IPS-18c (cell line): Measurements from ENCODE around the gene PDE6A.

Experiments
- H3K4me3 ChIP-seq: 2 replicates; pipeline ENCODE4 v1.7.0; 2013; ENCODE audit warnings: low read depth, mild to moderate bottlenecking, low read length, moderate library complexity; ENCODE audit not compliant: insufficient read depth
- H3K9me3 ChIP-seq: one replicate; pipeline ENCODE4 v1.6.1; 2013; ENCODE audit warnings: mild to moderate bottlenecking, low read length, moderate library complexity; ENCODE audit not compliant: control insufficient read depth, insufficient read depth

Gene PDE6A

DNA sequence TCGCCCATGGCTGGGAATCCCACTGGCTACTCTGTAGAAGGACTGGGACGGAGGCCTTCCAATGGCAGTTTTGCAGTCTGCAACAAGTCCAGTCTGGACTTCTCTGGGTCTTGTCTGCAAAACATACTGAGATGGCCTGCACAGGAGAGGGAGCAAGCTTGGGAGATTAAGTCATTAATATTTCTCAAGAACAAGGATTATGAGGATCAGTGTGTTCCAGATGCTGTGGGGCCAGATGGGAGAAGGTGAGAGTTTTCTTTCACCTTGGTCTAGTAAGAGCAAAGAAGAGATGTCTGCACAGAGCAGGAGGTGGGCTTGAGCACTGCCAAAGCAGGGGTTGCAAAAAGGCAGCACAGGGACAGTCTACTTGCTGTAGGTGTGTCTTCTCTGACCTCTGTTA is at the start of gene PDE6A:
Gene PDE6A, minus strand, starts transcription at position 128 of the 400 bp plus-strand sequence. Its CDS starts 120 bp downstream, at position 8.
- no peak within 1 kb of the TSS for H3K4me3 ChIP-seq
- no peaks in the 10 kb centered on the region for H3K9me3 ChIP-seq

DNA sequence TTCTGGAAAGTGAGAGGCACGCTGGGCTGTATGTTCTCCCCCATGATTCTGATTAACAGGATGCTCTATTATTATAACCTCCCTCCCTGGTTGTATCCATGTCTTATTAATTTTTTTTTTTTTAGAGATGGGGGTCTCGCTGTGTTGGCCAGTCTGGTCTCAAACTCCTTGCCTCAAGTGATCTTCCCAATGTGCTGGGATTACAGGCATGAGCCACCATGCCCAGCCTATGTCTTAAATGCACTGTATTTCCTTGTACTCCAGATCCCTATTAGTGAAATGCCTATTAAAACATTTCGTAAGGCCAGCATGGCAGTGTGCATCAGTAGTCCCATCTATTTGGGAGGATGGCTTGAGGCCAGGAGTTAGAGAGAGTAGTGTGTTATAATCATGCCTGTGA is 48.9 kb upstream of the PDE6A start:
- Histone ChIP-seq H3K4me3 (no peak overlapping the region), H3K9me3 (no peaks in the 10 kb centered on the region)

DNA sequence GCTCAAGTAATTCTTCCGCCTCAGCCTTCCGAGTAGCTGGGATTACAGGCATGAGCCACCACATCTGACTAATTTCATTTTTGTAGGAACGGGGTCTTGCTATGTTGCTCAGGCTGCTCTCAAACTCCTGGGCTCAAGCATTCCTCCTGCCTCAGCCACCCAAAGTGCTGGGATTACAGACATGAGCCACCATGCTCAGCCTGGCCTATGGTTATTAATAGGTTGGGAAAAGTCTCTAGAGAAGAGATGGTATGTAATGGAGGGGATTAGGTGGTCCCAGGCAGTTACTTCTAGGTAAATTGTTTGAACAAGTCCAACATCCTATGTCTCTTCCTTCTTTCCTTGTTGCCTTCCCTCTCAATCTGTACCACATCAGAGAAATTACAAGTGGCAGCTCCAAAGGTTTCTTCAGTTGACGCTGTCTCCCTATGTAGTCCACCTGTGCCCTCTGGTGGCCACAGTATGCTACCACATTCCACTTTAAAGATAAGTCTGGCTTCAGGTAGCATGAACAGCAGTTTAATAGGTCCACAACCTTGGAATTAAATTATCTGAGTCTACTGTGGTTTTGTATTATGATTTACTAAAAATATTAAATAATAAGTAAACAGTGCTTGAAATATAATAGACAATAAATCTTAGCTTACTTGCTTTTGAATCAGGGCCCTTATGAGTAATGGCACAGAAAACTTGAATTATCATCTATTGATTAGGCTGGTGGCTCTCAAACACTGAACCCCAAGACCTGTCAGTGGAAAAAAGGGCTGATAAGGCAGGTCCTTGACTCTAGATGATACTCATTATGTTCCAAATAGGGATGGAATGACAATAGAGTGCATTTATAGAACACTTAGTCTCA is 46.2 kb upstream of the PDE6A start:
- no peaks in the 10 kb centered on the region for H3K9me3 ChIP-seq
- no peak overlapping the region for H3K4me3 ChIP-seq

DNA sequence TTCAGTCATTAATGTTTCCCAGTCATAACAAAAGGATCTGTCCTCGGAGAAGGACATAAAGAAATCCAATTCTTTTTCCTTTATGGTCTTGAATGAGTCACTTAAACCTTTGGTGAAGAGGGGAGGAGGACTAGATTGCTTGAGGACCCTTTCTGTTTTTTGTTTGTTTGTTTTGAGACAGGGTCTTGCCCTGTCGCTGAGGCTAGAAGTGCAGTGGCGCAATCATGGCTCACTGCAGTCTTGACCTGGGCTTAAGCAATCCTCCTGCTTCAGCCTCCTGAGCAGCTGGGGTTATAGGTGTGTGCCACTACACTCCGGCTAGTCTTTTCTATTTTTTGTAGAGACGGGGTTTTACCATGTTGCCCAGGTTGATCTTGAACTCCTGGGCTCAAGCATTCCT is 43.5 kb upstream of the PDE6A start:
- Histone ChIP-seq H3K4me3 (no peak overlapping the region), H3K9me3 (no peaks in the 10 kb centered on the region)

DNA sequence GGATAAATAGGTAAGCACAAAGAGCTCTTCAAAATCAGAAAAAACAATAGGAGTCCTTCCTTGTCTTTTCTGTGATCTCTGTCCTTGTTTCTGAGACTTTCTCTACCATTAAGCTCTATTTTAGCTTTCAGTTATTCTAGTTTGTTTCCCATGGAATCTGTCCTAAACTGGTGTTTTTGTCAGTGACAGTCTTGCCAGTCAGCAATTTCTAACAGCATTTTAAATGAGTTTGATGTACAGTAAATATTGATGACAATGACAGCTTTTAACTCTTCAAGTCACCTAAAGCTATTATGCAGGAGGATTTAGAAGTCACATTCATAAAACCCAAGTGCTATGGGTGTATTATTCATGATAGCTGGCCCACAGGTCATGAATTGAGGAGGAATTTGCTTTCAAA is 37.9 kb upstream of the PDE6A start:
- no peaks in the 10 kb centered on the region for H3K9me3 ChIP-seq
- no peak overlapping the region for H3K4me3 ChIP-seq

DNA sequence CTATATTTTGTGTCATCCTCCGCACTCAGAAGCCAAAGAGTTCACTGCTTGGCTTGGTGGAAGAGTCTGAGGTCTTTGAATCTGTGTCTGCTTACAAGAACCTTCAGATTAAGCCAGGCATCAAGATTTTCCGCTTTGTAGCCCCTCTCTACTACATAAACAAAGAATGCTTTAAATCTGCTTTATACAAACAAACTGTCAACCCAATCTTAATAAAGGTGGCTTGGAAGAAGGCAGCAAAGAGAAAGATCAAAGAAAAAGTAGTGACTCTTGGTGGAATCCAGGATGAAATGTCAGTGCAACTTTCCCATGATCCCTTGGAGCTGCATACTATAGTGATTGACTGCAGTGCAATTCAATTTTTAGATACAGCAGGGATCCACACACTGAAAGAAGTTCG is 36.6 kb upstream of the PDE6A start:
- Histone ChIP-seq H3K4me3 (no peak overlapping the region), H3K9me3 (no peaks in the 10 kb centered on the region)

DNA sequence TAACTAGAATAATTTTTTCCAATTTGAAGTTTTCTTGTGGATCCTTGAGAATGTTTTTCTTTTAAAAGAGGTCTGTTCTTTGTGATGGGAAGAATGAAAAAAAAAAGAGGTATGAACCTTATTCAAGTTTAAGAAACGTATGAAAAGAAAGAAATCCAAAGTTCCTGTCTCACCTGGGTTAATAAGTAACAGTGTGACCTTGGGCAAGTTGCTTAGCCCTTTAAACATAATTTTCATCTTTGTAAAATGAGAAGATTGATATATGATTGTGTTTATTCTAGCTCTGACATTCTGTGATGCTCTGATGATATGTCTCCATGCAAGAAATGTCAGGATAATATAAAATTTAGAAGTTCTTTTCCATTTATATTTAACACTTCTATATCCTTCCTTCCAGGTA is 35.3 kb upstream of the PDE6A start:
- H3K4me3 ChIP-seq: no peak overlapping the region

DNA sequence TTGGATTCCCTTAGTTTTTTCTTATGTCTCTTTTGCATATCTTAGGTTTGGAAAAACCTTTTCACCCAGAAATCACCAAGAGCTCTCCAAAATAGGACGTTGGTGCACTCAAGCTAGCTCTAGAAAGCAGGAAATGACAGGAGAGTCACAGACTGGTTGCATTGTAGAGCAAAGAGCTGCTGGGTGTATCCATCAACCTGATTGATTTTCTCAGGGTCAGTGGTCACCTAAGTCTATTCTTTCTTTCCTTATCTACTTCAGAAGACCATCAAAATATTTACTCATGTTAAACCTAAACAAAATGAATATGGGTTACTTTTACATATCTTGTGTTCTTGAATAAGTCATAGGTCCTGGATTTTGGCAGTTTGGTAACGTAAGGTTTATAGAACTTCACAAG is 30.8 kb upstream of the PDE6A start:
- no peaks in the 10 kb centered on the region for H3K9me3 ChIP-seq

More for the DNA sequence above, 35.3 kb upstream of the PDE6A start:
- no peaks in the 10 kb centered on the region for H3K9me3 ChIP-seq

DNA sequence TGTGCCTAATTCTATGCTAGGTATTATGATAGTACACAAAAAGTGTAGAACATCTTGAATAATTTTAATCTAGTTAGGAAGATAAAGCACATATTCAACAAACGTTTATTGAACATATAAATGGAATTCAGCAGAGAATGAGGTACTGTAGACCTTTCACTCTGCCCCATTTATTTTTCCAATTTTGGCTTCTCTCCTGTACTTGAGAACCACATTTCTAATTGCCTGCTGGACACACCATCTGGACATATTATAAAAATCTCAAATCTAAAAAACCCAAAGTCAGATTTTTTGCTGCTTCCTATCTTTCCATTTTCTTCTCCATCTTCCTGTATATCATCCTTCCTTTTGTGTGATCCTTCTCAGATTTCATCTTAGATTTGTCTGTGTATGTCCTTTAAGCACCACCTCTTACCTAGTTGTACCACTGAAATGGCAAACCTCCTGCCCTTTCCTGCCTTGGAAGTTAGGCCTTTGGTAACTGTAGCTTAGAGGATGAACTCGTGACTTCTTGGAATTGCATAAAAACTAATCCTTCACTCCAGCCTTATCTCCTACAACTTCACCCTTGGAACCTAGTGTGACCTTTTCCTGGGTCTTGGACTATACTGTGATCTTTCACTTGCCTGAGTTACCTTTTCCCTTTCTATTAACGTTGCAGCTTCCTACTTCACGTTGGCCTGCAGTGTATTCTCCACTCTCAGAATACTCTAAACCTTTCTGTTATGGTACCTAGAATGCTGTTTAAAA is 24.8 kb upstream of the PDE6A start:
- no peaks in the 10 kb centered on the region for H3K9me3 ChIP-seq
- H3K4me3 ChIP-seq: no peak overlapping the region

More for the DNA sequence above, 30.8 kb upstream of the PDE6A start:
- H3K4me3 ChIP-seq: no peak overlapping the region

DNA sequence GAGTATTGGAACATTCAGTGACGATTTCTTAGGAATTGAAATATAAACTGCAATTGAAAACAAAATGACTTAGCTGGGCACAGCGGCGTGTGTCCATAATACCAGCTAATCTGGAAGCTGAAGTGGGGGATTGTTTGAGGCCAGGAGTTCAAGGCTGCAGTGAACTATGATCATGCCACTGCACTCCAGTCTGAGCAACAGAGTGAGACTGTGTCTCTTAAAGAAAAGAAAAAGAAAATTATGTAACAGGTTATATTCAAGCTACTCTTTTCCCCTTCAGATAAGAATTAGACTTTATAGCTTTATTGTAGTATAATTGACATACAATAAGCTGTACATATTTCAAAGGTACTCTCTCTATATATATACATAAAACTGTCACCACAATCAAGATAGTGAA is 22.4 kb upstream of the PDE6A start:
- Histone ChIP-seq H3K4me3 (no peak overlapping the region), H3K9me3 (no peaks in the 10 kb centered on the region)

DNA sequence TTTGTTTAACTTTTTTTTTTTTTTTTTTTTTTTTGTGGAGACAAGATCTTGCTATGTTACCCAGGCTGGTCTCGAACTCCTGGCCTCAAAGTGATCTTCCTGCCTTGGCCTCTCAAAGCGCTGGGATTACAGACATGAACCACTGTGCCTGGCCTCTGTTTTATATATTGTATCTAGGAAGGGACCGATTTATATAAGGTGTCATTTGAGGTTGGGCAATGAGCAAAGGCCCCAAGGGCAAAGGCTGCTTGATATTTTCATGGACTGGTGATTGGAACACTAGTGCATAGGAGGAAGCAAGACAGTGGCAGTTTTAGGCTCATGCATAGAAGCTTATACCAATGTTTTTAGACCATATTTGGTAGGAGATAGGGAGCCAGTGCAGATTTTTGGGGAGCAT is 19.1 kb upstream of the PDE6A start:
- no peak overlapping the region for H3K4me3 ChIP-seq

DNA sequence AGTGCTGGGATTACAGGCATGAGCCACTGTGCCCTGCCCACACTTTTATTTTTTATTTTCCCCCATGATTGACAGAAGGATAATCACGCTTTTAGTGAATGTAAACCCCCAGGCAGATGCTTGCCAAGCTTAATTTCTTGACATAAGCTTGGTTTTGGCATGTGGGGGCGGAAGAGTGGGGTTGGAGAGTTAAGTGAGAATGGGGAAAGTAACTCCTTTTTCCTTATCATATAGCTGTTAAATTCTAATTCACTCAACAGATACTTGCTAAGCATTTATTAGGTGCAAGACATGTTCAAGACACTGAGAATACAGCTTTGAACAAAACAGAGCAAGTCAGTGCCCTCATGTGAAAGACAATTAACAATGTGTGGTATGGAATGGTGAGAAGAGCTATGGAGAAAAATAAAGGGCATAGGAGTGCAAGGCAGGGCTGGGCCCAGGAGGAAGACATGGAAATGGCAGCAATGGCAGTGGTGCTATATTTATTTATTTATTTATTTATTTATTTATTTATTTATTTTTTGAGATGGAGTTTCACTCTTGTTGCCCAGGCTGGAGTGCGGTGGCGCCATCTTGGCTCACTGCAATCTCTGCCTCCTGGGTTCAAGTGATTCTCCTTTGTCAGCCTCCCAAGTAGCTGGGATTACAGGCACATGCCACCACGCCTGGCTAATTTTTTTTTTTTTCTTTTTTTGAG is 18.2 kb upstream of the PDE6A start:
- no peaks in the 10 kb centered on the region for H3K9me3 ChIP-seq
- no peak overlapping the region for H3K4me3 ChIP-seq

More for the DNA sequence above, 19.1 kb upstream of the PDE6A start:
- H3K9me3 ChIP-seq: no peaks in the 10 kb centered on the region

DNA sequence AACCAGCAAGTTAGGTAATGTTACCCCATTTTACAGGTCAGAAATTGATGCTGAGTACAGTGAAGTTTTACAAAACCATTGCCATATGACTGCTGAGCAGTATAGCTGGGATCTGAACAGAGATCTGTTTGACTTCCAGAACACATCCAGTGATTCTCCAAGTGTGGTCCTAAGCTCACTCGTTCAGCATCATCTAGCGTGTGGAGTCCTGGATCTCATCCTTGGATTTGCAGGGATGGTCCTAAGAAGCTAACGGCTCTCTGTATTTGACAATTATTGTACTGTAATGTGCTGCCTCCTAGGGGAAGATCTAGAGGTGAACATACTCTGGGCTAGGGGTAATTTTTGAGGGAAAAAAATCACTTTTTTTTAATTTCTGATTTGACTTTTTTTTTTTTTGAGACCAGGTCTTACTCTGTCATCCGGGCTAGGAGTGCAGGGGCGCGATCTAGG is 17.4 kb upstream of the PDE6A start:
- Histone ChIP-seq H3K4me3 (no peak overlapping the region), H3K9me3 (no peaks in the 10 kb centered on the region)

DNA sequence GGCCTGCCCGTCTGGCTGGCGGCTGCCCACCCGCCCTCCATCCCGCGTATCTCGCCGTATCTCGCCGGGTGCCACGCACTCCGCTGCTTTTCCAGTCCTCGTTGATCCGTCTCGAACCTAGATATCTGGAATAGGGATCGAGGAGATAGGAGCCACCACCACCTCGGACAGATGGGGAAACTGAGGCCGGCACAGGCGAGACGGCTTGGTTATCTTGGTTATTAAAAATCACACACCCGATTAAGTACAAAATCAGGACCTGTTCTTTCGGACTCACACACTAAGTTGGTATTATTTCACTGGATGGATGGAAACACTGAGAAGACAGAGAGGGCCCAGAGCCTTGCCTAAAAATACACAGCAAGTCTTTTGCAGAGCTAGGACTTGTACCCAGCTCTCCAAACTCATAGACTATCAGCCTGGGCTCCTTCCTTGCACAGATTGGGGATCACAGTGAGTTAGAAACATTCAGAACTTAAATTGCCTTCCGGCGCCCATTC is 16.6 kb upstream of the PDE6A start:
- Histone ChIP-seq H3K4me3 (peak overlapping the region; percentile 87), H3K9me3 (no peaks in the 10 kb centered on the region)

DNA sequence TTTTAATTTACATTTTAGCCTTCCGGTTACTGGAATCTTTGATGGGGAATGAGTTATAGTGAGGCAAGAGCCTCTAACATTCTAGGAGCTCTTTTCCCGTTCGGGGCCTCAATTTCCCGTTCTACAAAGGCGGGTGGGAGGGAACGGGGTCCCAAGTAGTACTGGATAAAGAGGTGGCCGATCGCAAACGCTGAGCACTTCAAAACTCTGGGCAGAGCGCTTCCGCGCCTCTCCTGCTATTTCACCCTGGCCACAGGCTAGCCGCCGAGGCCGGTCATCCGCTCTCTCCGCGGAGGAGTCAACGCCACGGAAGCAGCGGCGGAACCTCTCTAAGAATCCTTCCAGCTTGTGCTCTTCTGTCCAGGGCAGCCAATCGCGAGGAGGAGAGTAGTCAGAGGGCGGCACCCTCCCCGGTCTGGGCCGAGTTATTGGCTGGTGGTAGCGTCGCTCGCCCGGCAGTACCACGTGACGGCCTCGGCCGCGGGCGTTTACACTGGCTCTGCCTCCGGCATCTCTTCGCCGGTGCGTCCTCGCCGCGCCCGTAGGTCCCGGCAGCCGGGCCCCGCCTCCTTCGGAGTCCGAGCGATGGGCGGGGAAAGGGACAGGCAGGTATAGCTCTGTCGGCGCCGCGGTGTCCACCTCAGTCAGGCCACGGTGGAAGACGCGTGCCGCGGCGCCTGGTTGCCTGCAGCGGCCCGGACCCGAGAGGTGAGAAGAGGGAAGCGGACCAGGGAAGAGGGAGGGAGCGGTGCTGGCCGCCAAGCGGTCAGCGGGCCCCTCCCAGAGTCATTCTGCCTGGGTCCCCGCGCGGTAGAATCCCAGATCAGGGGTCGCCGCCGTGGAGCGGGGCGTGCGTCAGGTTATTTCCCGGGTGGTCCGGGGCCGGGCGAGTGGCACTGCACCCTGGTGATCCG is 15.9 kb upstream of the PDE6A start, which contains the start of gene SLC26A2:
Gene SLC26A2, plus strand, starts transcription at position 487 of the 914 bp plus-strand sequence. CDS start 16,895 bp downstream, outside the sequence.
- peak within 1 kb of the TSS; percentile 87 for H3K4me3 ChIP-seq
- H3K9me3 ChIP-seq: no peaks in the 10 kb centered on the region

DNA sequence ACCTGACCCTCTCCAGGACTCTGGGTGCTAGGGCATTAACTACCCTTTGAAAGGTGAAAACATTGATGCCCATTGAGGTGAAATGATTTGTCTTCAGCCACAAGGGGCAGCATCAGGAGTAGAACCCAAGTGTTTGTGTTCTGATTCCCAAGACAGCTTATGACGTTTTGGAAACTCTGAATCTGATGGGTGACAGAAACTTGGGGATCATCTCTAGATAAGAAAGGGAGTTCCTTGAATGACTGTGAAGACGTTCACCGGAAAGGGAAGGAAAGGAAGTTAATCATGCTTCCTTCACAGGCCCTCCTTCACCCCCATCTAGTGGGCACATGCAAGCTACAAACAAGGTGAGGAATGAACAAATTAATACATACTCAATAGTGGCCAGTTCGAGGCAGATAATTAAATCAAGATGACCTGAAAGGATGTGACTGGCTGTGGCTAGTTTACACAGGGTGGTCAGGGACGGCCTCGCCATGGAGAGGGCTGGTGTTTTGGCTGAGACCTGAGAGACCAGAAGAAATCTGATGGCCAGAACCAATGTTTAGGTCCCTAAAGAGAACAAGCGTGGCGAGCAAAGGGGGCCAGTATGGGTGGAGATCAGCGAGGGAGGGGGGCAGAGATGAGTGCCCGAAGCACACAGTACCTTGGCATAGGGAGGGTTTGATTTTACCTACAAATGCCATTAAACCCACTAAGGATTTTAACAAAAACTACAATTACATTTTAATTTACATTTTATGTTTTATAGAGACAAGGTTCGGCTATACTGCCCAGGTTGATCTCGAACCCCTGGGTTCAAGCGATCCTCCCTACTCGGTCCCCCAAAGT is 15.0 kb upstream of the PDE6A start:
- peak overlapping the region; percentile 87 for H3K4me3 ChIP-seq
- no peaks in the 10 kb centered on the region for H3K9me3 ChIP-seq
